ENCODE measurements around the gene MCIDAS.
A peak's percentile ranks its signal among the peaks of the same experiment; 100 is the strongest.

MCIDAS gene

DNA sequence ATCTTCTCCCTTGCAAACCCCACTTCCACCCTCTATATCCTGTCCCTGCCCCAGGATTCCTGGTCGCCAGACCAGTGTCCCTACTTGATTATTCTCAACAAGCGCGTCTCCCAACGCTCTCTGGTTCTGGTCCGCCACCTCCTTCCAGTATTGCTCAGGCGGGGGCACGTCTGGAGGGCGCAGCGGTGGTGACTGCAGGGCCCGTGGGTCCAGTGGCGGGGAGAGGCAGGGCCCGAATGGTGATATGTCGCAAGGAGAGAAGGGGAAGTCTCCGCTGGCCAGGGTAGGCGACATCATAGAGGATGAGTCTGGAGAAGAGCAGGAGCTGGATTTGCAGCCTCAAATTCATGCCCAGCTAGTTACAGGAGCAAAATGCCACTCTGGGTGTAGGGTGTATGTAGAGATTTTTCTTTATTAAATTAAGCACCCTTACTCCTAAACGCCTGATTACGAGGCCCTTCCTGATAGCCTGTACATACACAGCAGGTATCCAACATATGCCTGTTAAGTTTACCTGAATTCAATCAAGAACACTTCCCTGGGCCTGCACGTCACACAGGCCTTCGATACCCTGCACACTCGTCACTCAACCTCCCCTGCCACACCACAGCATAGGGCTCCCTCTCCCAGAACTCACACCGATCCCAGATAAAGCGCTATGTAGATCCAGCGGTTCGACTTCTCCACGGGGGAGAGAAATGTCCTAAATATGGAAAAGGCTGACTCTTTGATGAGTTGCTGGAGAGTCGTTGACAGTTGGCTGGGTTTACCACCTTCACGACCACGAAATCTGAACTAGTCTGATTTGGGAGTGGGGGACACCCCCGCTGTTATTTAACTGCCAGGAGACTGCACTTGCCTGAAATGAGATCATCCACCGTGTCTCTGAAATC is 4.8 kb downstream of the MCIDAS start:
- no peak for DNase-seq

DNA sequence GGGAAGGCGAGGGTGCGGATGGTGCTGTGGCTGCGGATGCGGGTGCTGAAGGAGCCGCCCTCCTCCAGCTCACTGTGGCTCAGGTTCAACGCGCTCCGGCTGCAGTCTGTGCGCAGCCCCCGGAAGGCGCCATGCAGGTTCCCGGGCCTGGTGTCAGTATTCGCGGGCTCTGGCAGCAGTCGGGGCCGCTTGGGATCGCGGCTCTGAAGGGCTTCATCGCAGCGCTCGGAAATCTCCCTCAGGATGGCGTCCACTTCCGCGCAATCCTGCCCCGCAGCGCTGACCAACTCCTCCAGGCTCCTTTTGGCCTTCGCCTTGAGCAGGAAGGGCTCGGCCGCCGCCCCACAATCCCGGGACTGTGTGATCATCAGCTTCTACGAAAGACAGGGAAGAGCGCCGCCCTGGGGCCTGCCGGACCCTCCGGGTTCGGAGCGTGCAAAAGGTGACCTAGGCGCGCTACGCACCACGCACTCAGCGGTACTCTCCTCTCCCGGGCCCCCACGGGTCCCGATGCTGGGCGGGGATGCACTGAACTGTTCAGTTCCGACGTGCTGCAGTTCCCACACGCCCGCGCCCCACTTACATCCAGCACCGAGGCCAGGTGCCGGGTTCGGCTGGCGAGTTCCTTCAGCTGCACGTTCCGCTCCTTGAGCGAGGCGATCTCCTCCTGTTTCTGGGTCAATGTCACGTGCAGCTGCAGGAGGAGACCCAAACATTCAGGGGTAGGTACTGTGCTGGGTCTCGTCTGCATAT is 6.5 kb downstream of the MCIDAS start:
- DNase-seq: no peak

DNA sequence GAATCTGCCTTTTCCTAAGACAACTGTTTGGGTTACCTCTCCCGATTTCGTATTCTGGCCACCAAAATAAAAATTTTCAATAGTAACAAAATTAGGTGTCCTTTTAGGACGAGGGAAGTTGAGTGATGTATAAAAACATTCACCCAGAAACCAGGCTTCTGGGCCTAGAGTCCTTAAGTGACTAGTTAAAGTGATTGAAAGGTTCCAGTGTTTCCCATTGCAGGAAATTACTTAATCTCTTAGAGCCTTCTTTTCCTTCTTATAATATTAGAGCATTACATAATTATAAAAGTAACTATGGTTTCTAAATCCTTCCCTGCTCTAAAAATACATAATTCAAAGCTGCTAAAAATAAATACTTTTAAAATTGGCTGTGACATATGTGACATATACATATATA is 7.3 kb downstream of the MCIDAS start:
- no peak for DNase-seq

DNA sequence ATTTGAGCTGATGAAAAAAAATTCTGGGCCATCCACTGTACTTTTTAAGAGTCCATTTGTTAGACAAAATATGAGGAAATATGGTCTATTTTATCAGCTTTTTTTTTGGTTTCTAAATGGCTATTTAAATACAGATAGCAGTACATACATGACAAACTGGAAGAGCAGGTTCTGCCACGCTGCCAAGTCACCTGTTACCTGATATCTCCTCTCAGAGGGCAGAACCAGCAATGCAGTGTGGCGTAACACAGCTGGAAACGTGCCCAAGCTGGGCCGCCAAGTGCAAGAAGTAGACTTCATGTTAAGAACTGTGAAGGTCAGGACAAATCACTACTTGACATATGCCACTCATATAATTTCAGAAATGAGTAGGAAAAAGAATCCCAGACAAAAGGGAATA is 8.1 kb downstream of the MCIDAS start:
- no peak for DNase-seq

DNA sequence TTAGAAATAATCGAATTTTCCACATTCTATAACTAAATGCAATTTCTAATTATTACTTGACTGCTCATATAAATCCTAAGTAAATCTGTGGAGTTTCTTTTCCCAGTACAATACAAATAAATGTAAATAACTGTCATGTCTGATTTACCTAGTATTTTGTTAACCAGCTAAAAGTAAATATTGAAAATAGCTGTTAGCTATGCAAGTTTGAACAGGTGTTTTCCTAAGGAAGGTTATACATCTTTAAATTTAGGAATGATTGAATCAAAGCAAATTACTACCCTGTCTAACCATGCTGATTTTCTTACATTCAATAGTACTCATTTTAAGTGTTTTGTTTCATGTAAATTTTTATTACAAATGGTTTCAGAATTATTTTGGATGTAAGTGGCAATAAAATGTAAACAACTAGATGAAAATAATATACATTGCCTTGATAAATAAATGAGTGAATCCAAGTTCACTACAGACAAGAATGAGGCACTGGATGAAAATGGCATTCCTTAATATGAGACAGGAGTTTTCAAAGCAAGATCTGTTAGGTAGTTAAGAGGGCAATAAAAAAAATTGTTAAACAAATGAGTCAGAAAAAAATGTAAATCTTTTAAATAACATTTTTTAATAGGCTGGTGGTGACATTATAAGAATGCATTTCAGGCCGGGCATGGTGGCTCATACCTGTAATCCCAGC is 15.8 kb downstream of the MCIDAS start:
- DNase-seq: no peak

DNA sequence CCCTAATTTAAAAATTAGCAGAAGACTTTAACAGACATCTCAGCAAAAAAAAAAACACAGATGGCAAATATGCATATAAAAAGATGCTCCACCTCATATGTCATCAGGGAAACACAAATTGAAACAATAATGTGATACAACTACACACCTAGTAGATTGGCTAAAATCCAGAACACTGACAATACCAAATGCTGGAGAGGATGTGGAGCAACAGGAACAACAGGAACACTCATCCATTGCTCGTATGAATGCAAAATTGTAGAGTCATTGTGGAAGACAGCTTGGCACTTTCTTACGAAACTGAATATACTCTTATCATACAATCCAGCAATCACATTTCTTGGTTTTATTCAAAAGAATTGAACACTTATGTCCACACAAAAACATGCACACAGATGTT is 22.1 kb downstream of the MCIDAS start:
- DNase-seq: no peak

DNA sequence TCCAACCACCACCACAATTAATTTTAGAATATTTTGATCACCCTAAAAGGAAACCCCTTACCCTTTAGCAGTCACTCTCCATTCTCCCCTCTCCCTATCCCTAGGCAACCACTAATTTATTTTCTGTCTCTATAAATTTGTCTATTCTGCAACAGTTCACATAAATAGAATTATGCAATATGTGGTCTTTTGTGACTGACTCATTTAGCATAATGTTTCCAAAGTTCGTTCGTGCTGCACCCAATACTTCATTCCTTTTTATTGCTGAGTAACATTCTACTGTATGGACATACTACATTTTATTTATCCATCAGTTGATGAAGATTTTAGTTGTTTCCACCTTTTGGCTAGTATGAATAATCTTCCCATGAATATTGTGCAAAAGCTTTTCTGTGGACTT is 36.0 kb downstream of the MCIDAS start:
- DNase-seq: no peak

DNA sequence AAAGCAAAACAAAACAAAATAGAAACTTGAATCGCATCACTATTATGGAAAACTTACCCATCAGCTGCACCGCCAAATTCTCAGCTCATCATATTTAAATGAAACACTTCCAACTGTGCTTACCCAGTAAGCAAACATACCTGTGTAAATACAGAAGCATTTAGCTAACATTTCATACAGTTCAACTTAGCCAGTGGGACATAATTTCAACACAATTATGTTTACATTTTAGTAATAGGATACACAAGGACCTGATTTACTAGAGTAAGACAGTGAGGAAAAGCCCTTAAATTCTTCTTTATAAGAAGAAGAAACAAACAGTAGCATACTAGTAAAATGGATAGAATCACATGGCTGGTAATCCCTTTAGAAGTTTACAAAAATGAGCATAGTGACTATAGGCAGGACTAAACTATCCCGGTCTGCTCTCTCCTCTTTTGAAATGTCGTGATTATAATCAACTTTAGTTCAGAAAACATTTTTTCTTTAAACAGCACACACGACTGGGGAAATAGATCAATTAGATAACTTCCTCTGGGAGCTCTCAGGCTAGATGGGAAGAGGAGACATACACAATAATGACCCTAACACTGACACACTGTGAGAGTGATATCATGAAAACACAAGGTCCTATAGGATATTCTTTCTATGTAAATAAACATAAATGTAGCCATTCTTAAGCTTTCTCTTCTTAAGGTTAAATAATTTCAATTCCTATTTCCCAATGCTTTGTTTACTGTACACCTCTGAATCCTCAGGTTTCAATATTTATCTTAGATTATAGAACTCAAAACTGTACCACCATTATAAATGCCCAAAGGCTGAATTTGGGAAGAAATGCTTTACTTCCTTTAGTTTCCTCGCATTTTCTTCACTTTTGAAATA is 38.2 kb downstream of the MCIDAS start:
- DNase-seq: no peak

DNA sequence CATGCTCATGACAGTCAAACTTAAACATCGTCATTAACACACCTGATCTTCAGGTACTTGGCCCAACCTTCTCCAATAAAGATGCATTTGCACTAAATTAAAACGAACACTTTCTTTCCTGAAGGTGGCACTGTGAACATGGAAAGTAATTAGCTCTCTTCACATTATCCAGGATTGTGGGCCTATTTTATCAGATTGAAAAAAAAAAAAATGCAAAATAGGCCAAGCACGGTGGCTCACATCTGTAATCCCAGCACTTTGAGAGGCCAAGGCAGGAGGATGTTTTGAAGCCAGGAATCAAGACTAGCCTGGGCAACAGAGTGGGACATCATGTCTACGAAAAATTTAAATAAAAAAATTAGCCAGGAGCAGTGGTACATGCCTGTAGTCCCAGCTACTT is 39.7 kb downstream of the MCIDAS start:
- no peak for DNase-seq

DNA sequence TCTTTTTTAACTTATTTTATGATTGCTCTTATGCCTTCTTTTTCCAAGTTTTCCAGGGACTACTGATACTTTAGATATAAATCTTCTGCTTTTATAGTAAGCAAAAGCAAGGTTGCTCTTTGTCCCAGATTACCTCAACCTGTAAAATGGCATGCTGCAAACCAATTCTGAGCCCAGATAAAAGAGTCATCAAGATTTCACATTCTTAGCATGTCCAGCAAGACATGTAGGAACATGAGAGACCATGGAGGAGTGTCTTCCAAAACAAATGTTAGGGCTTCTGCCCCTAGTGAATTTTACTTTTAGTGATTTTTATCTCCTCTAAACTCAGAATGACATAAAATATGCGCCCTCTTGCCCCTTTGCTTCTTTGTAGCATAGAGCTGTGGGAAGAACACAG is 47.1 kb downstream of the MCIDAS start:
- no peak for DNase-seq

DNA sequence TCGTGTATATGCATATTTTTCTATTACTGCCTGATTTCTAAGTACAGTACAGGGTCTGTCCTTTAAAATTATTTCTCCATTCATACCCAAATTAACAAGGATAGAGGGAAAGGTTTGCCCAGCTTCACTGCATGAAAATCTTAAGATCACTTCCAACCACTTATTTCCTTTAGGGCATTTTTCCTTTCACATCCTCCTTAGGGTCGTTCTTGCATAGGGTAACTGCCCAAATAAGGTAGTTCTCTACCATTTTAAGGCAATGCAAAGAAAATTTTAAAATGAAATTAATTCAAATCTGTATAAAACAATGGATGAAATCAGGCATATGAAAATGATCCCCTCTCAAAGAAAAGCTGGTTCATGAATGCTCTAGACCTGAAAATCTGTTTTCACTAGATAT is 50.0 kb downstream of the MCIDAS start:
- DNase-seq: no peak

DNA sequence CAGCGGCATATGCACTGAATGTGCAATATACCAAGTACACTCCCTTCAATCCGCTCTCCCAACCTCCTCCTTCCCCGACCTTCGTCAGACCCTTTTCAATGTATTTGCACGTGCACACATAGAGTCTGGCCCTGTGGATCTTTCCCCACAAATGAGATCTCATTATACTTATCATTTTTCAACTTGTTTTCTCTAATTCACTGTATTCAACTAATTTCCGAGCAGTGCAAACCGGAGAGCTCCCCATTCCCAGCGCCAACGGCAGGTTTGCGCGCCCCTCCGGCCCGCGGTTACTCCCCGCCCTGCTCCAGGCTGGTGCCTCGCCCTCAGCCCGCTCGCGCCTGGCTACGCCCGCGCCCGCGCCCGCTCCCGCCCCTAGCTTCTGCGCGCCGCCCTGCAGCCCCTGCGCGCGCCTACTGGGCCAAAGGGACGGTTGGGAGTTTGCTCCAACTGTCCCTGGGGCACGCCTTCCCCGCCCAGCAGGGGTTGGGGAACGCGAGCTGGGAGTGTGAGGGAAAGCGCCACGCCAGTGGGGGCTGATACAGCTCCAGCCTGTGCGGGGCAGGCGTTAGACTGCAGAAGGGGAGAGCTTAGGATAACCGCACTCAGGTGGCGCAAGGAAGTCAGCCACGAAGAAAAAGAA is 50.8 kb downstream of the MCIDAS start:
- DNase-seq: peak; percentile 36

DNA sequence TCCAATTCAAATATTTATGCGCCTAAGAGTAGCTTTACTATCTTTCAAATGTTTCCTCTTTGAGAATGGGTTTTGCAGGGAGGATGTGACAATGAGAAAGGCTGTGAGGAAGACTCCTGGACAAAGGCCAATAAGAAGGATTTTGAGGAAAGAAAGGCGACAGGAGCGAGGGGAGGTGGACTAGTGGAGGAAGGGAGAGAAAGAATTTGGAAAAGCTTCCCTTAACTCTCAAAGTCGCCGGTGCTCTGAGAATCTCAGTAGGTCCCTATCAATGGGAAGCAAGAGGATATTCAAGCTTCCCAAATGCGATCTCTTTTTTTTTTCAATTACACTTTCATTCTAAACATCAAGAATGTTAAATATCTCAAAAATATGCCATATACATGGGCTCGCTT is 51.3 kb downstream of the MCIDAS start:
- DNase-seq: no peak

DNA sequence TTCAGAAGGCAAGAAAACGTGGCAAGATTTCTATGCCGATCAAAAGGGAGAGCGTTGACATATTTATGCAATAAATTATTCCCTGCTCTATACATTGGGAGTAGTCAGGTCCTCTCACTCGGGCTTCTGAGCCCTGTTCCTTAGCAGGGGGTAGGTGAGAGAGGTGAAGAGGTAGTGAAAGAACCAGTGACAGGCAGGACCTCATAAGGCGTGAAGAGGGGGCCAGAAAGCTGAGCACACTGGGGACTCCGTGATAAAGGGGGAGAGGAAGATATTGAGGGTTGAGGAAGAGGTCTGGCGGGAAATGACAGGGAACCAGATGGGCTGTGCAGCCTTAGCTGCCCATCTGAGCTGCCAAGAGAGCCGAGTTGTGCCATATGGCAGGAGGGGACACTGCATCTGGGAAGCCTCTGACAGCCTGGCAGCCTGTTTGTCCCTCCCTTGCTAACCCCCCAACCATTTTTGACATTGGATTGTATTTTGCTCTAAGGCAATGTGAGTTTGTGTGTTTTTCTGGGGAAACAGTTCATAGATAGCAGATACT is 53.4 kb downstream of the MCIDAS start:
- no peak for DNase-seq

DNA sequence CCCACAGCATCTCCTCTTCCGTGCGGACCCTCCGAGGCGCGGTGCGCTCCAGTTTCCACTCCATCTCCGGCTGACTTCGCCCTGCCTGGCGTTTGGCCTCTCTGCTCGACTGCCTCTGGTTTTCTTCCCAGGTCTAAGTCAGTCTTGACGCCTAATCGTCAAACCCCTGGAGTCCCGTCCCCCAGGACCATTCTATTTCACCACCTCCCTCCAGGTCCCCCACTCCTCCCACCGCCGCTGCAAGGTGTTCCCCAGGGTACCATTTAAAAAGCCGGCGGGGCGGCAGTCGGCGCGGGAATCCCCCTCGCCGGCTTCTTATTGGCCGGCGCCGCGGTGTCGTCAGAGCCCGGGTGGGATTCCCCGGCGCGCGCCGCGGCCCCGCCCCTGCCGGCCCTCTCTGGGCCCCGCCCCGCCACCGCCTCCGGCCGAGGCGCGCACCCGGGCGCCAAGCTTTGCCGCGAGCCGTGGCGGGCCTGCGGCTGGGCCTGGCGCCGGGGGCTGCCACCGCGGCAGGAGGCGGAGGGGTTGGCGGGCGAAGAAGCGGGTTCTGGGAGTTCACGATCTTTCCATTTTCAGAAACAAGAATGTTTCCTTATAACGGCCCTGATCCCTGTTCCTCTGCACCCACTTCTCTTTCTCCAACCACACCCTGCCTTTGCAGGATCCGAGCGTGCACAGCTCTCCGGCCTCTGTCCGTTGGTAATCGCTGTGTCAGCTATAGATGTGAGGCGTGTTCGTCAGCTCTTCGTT is 54.0 kb downstream of the MCIDAS start, which contains the start of gene CDC20B:
TSS of gene CDC20B (minus strand) at position 241 of the 750 bp plus-strand sequence. CDS start at position 64, 177 bp downstream.
- peak; percentile 77 for DNase-seq

DNA sequence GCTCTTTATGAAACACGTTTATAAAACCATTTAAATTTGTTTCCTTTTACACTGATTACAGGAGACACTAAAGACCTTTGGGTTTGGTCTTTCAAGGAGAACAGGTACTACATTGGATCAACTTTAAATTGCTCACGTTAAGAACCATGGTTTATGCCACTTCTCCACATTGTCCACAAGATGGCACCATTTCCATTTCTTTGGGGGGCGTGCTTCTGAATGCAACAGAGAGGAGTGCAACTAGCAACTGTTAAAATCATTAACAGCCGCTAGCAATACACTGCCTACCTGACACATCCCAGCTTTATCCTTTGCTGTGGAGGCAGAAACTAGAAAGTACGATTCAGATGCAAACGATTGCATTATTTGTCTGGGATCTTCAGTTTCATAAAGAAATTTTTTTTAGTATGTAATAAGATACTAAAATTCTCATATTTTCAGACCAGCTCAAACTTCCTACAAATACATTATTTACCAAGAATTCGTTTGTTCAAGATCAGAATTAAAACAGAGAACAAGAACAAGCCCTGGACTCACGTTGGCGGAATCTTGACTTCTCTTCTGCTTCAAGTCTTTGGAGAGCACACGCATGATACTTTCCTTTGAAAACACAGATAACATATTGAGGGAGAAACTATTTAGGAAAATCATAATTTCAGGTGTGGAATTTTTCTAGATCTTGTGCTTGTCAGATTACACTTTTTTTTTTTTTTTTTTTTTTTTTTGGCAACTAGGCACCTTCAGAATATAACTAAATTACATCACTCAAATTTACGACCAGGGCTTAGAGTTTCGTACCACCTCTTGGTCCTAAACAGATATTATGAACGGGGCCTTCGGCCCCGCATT is 54.8 kb downstream of the MCIDAS start:
- DNase-seq: peak; percentile 79

DNA sequence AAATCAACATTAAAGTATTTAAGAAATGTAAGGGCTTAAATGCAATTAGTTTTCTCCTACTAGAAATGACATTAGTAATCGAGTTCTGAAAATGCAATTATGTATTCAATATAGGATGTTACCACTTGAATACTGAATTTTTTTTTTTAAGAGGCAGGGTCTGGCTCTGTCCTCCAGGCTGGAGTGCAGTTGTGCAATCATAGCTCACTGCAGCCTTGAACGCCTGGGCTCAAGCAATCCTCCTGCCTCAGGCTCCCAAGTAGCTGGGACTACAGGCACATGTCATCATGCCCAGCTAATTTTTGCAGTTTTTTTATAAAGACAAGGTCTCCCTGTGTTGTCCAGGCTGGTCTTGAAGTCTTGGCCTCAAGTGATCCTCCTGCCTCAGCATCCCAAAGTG is 55.6 kb downstream of the MCIDAS start:
- no peak for DNase-seq

Measured in fibroblast of skin of back (primary cell).